GM12872 (cell line): ENCODE measurements around the gene SPG11.

Experiments
- CTCF ChIP-seq: IDR thresholded peaks from 3 replicates; pipeline ENCODE4 v1.5.1; 2011; ENCODE audit warnings: low read depth, mild to moderate bottlenecking, low read length, moderate library complexity; ENCODE audit not compliant: insufficient read depth

SPG11 gene

GRCh38 chr15:44706946-44707636, 43.6 kb upstream of the SPG11 start:
- no peak for TF ChIP-seq CTCF

- no peak for TF ChIP-seq CTCF
These were observed 42.9 kb upstream of the SPG11 start for GRCh38 chr15:44706401-44706800.

- no peak for TF ChIP-seq CTCF
These were observed 42.5 kb upstream of the SPG11 start for GRCh38 chr15:44705986-44706385.

GRCh38 chr15:44698641-44699040, 35.2 kb upstream of the SPG11 start:
- no peak for TF ChIP-seq CTCF

GRCh38 chr15:44697014-44697413, 33.6 kb upstream of the SPG11 start:
- no peak for TF ChIP-seq CTCF

- no peak for TF ChIP-seq CTCF
These were observed 31.8 kb upstream of the SPG11 start for GRCh38 chr15:44695294-44695693.

GRCh38 chr15:44694416-44694815, 31.0 kb upstream of the SPG11 start:
- no peak for TF ChIP-seq CTCF
